Measurements from ENCODE around the gene NHERF1. TPM values are rescaled to one million over a fixed set of nuclear protein-coding genes. Genes with fewer than 3 reads are reported as not detected.

Gene NHERF1
- total and polyA plus RNA-seq, 5 experiments from 2014 or later = 158 to 351 (median 277) TPM

Small RNA genes lying within 50 kb of the gene (microRNA-seq; reads per million reads assigned to microRNA genes)
- gene MIR3615 (ENCODE audit: borderline microRNAs expressed) = 16.1 reads per million, percentile 39 among the genes with 10 or more reads in this experiment

Other genes starting within 250 kb of the NHERF1 start
- gene CD300LB, start 217.2 kb upstream of the NHERF1 start, total RNA-seq = not detected
- gene CD300LB, start 217.2 kb upstream of the NHERF1 start, polyA plus RNA-seq = under 1 TPM in 1 of 3 donors, not detected in 2; 0.22 TPM
- not detected for gene CD300C, start 202.5 kb upstream of the NHERF1 start, total RNA-seq
- gene CD300C, start 202.5 kb upstream of the NHERF1 start, polyA plus RNA-seq = under 1 TPM in 1 of 3 donors, not detected in 2; 0.11 TPM
- not detected for gene CD300H, start 181.1 kb upstream of the NHERF1 start, total RNA-seq
- gene CD300H, start 181.1 kb upstream of the NHERF1 start, polyA plus RNA-seq = not detected
- gene CD300LD, start 156.3 kb upstream of the NHERF1 start, total RNA-seq = not detected
- gene CD300LD, start 156.3 kb upstream of the NHERF1 start, polyA plus RNA-seq = not detected
- not detected for gene CD300E, start 124.9 kb upstream of the NHERF1 start, total RNA-seq
- under 1 TPM in 1 of 3 donors, not detected in 2; 0.06 TPM for gene CD300E, start 124.9 kb upstream of the NHERF1 start, polyA plus RNA-seq
- gene CD300LF, start 35.7 kb upstream of the NHERF1 start, total RNA-seq = under 1 TPM in 1 of 2 experiments, not detected in 1; 0.36 TPM
- gene CD300LF, start 35.7 kb upstream of the NHERF1 start, polyA plus RNA-seq = not detected
- 10 to 100 TPM; 34.0 to 35.9 TPM for gene RAB37, start 11.4 kb upstream of the NHERF1 start, total RNA-seq
- 100 to 1,000 TPM in 1 of 3 donors, 10 to 100 TPM in 2; 55.3 to 108 (median 76.0) TPM for gene RAB37, start 11.4 kb upstream of the NHERF1 start, polyA plus RNA-seq
- 10 to 100 TPM; 66.5 to 71.5 TPM for gene NAT9, start 27.7 kb downstream of the NHERF1 start, total RNA-seq
- gene NAT9, start 27.7 kb downstream of the NHERF1 start, polyA plus RNA-seq = 10 to 100 TPM in 2 of 3 donors, 1 to 10 TPM in 1; 9.8 to 28.3 (median 20.2) TPM
- gene GRIN2C, start 111.3 kb downstream of the NHERF1 start, total RNA-seq = under 1 TPM in 1 of 2 experiments, not detected in 1; 0.08 TPM
- under 1 TPM in 1 of 3 donors, not detected in 2; 0.08 TPM for gene GRIN2C, start 111.3 kb downstream of the NHERF1 start, polyA plus RNA-seq
- 10 to 100 TPM; 10.7 to 12.7 TPM for gene FDXR, start 124.4 kb downstream of the NHERF1 start, total RNA-seq
- 1 to 10 TPM; 3.9 to 7.2 (median 4.2) TPM for gene FDXR, start 124.4 kb downstream of the NHERF1 start, polyA plus RNA-seq
- not detected for gene FADS6, start 145.0 kb downstream of the NHERF1 start, total RNA-seq
- gene FADS6, start 145.0 kb downstream of the NHERF1 start, polyA plus RNA-seq = not detected
- not detected for gene USH1G, start 174.6 kb downstream of the NHERF1 start, total RNA-seq
- not detected for gene USH1G, start 174.6 kb downstream of the NHERF1 start, polyA plus RNA-seq
- gene OTOP2, start 175.6 kb downstream of the NHERF1 start, total RNA-seq = not detected
- gene OTOP2, start 175.6 kb downstream of the NHERF1 start, polyA plus RNA-seq = not detected
- not detected for gene OTOP3, start 187.3 kb downstream of the NHERF1 start, total RNA-seq
- gene OTOP3, start 187.3 kb downstream of the NHERF1 start, polyA plus RNA-seq = not detected
- 10 to 100 TPM in 1 of 2 experiments, 1 to 10 TPM in 1; 9.5 to 15.0 TPM for gene HID1, start 224.1 kb downstream of the NHERF1 start, total RNA-seq
- 1 to 10 TPM; 4.2 to 6.9 (median 4.7) TPM for gene HID1, start 224.1 kb downstream of the NHERF1 start, polyA plus RNA-seq
- gene CDR2L, start 239.0 kb downstream of the NHERF1 start, total RNA-seq = under 1 TPM; 0.10 to 0.11 TPM
- not detected for gene CDR2L, start 239.0 kb downstream of the NHERF1 start, polyA plus RNA-seq